OCI-LY1 (cell line): ENCODE data around the gene GTF3C1.

ENCODE experiments used
- H2AFZ ChIP-seq: fragments of 200-600 bp; sonication (generic), shearing (Covaris generic); 2 replicates; pipeline ENCODE4 v1.6.0; 2014; ENCODE audit warnings: antibody characterized with exemption, mild to moderate bottlenecking, low read length
- H3F3A ChIP-seq: fragments of 200-600 bp; sonication (generic), shearing (Covaris generic); 2 replicates; pipeline ENCODE4 v1.6.0; 2014; ENCODE audit warnings: mild to moderate bottlenecking, antibody characterized with exemption, low read length, moderate library complexity; ENCODE audit not compliant: insufficient read depth
- H3K27ac ChIP-seq: fragments of 200-600 bp; sonication (generic); 2 replicates; pipeline ENCODE4 v1.5.1; 2014; ENCODE audit warnings: low read length, mixed run types, mild to moderate bottlenecking, low read depth; ENCODE audit not compliant: poor library complexity, severe bottlenecking
- H3K27me3 ChIP-seq: fragments of 200-600 bp; sonication (generic); 2 replicates; pipeline ENCODE4 v1.6.0; 2014; ENCODE audit warnings: antibody characterized with exemption, mild to moderate bottlenecking, low read length, moderate library complexity; ENCODE audit not compliant: insufficient read depth
- H3K36me3 ChIP-seq: fragments of 200-600 bp; sonication (generic); 2 replicates; pipeline ENCODE4 v1.6.1; 2014; ENCODE audit warnings: mild to moderate bottlenecking, antibody characterized with exemption, low read length, moderate library complexity, mixed read lengths; ENCODE audit not compliant: insufficient read depth
- H3K4me1 ChIP-seq: fragments of 200-600 bp; sonication (generic); 2 replicates; pipeline ENCODE4 v1.5.1; 2014; ENCODE audit warnings: mild to moderate bottlenecking, low read length, moderate library complexity; ENCODE audit not compliant: insufficient read depth, severe bottlenecking
- H3K4me2 ChIP-seq: fragments of 200-600 bp; sonication (generic), shearing (Covaris generic); 2 replicates; pipeline ENCODE4 v1.6.1; 2014; ENCODE audit warnings: low read length
- H3K4me3 ChIP-seq: fragments of 200-600 bp; sonication (generic); 2 replicates; pipeline ENCODE4 v1.5.1; 2014; ENCODE audit warnings: low read length, low read depth, mild to moderate bottlenecking, mixed read lengths; ENCODE audit not compliant: poor library complexity, severe bottlenecking
- H3K79me2 ChIP-seq: fragments of 200-600 bp; shearing (Covaris generic); 2 replicates; pipeline ENCODE4 v1.6.1; 2016; ENCODE audit warnings: mixed run types, low read length, mixed read lengths; ENCODE audit not compliant: insufficient read depth
- H3K9ac ChIP-seq: fragments of 200-600 bp; sonication (generic), shearing (Covaris generic); 2 replicates; pipeline ENCODE4 v1.6.1; 2014; ENCODE audit warnings: mild to moderate bottlenecking, low read length, mixed read lengths
- H3K9me2 ChIP-seq: fragments of 200-600 bp; sonication (generic), shearing (Covaris generic); 2 replicates; pipeline ENCODE4 v1.6.1; 2014; ENCODE audit warnings: low read depth, mild to moderate bottlenecking, low read length, mixed read lengths
- H3K9me3 ChIP-seq: fragments of 200-600 bp; shearing (Covaris generic); 2 replicates; pipeline ENCODE4 v1.6.1; 2014; ENCODE audit warnings: low read length, mixed read lengths
- H4K20me1 ChIP-seq: fragments of 200-600 bp; sonication (generic), shearing (Covaris generic); 2 replicates; pipeline ENCODE4 v1.6.0; 2016; ENCODE audit warnings: mild to moderate bottlenecking, low read length; ENCODE audit not compliant: insufficient read depth
- CTCF ChIP-seq: fragments of 200-600 bp; sonication (generic), shearing (Covaris generic); IDR thresholded peaks from 2 replicates; pipeline ENCODE4 v1.5.1; 2017; ENCODE audit warnings: mild to moderate bottlenecking, antibody characterized with exemption, low read length, moderate library complexity, mixed read lengths
- EZH2 ChIP-seq: fragments of 200-600 bp; sonication (generic), shearing (Covaris generic); IDR thresholded peaks from 2 replicates; pipeline ENCODE4 v1.8.0; 2017; ENCODE audit warnings: borderline replicate concordance, mixed run types, mild to moderate bottlenecking, antibody characterized with exemption, low read length, moderate library complexity, mixed read lengths

GTF3C1 gene

GRCh38 chr16:27465483-27465879 lies 84.2 kb downstream of the GTF3C1 start:
- no peaks in the 10 kb centered on the region for H3K9me3 ChIP-seq
- H3K79me2 ChIP-seq: no peaks in the 10 kb centered on the region
- no peak overlapping the region for H2AFZ ChIP-seq
- no peak overlapping the region for H3K4me2 ChIP-seq
- no peak overlapping the region for H3K27ac ChIP-seq
- H3F3A ChIP-seq: no peaks in the 10 kb centered on the region
- no peaks in the 10 kb centered on the region for H4K20me1 ChIP-seq
- peaks cover 81% of the 10 kb centered on the region for H3K36me3 ChIP-seq
- H3K4me3 ChIP-seq: no peak overlapping the region
- no peak overlapping the region for H3K9ac ChIP-seq
- TF ChIP-seq CTCF (no peak), EZH2 (no peak)
- no peaks in the 10 kb centered on the region for H3K9me2 ChIP-seq
- no peaks in the 10 kb centered on the region for H3K27me3 ChIP-seq
- H3K4me1 ChIP-seq: no peaks in the 10 kb centered on the region

DNA sequence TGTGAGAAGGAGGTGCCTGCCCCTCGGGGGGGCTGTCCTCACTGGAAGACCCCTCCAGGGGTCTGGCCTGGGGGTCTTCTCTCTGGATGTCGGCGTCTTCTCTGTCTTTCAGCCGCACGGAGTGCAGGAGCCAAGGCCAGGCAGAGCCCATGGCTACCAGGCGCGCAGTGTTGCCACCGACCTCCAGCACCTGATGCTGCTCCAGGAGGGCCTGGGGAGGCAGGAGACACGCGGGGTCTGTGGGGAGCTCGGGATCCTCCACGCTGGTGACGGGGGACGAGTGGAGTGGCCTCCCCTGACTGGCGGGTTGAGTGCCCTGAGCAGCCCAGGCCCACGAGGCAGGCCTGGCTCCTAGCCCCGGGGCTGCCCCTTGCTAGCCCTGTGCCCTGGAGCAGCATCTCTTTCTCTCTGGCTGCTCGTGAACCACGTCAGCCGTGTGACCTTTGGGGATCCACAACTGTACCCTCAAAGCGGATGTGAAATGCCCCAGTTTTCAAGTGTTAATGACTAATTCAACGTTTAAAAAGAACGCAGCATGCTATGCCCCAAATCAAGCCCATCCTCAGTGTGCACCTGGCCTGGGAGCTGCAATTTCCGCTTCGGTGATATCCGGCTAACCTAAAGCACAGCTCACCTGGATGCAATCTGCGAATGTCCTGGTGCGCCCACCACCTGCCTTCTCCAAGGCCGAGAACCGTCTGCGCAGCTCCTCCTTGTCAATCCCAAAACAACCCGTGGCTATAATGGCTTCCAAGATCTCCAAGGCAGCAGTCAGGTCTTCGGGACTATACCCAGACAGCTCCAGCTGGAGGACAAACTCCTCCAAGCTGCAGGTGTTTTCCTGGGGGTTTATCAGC lies 84.9 kb downstream of the GTF3C1 start:
- Histone ChIP-seq H3K4me3 (no peak overlapping the region), H4K20me1 (no peaks in the 10 kb centered on the region), H3K9me2 (no peaks in the 10 kb centered on the region), H3K9ac (no peak overlapping the region), H2AFZ (no peak overlapping the region), H3K4me1 (no peaks in the 10 kb centered on the region), H3K9me3 (no peaks in the 10 kb centered on the region), H3K36me3 (peaks cover 81% of the 10 kb centered on the region), H3K27me3 (no peaks in the 10 kb centered on the region), H3F3A (no peaks in the 10 kb centered on the region), H3K27ac (no peak overlapping the region), H3K79me2 (no peaks in the 10 kb centered on the region), H3K4me2 (no peak overlapping the region)
- TF ChIP-seq CTCF (no peak), EZH2 (no peak)

GRCh38 chr16:27463741-27464591 lies 85.7 kb downstream of the GTF3C1 start:
- Histone ChIP-seq H3K36me3 (peaks cover 74% of the 10 kb centered on the region), H4K20me1 (no peaks in the 10 kb centered on the region)

More at GRCh38 chr16:27463741-27464591, 85.7 kb downstream of the GTF3C1 start:
- Histone ChIP-seq H3K9me3 (no peaks in the 10 kb centered on the region), H3K27me3 (no peaks in the 10 kb centered on the region), H3K9ac (no peak overlapping the region), H2AFZ (no peak overlapping the region), H3K4me2 (no peak overlapping the region), H3K4me1 (no peaks in the 10 kb centered on the region), H3F3A (no peaks in the 10 kb centered on the region), H3K27ac (no peak overlapping the region), H3K4me3 (no peak overlapping the region), H3K9me2 (no peaks in the 10 kb centered on the region), H3K79me2 (no peaks in the 10 kb centered on the region)
- no peak for TF ChIP-seq EZH2
- no peak for TF ChIP-seq CTCF
